Fibroblast of villous mesenchyme (primary cell): Measurements from ENCODE around the gene HIF3A. TPM values are rescaled to one million over a fixed set of nuclear protein-coding genes. Genes with fewer than 3 reads are reported as not detected.
"Not testable (repeated sequence)": the region's sequence is repeated elsewhere in the genome, so short reads cannot be mapped to it uniquely, and the experiment has no call there.

Experiments
- DNase-seq: peaks from one replicate; pipeline ENCODE4 v3.0.0-alpha.2; 2010; ENCODE audit warnings: low read depth
- H3K4me3 ChIP-seq: 2 replicates; pipeline ENCODE4 v1.5.1; 2011; ENCODE audit warnings: low read depth, mild to moderate bottlenecking, low read length
- total RNA-seq: library from RNA; depleted of rRNA; stranded (reverse); fragments of >200 nt; gene quantifications from 2 replicates; pipeline ENCODE4 v1.2.3, GENCODE V29; 2012
- TF ChIP-seq, protein P1 (sequence below): IDR thresholded peaks from 2 replicates; pipeline ENCODE4 v1.5.1; 2012; ENCODE audit warnings: low read depth, mild to moderate bottlenecking, low read length; ENCODE audit not compliant: insufficient read depth

Gene HIF3A
- total RNA-seq, 1 donor: 0.43 TPM

DNA sequence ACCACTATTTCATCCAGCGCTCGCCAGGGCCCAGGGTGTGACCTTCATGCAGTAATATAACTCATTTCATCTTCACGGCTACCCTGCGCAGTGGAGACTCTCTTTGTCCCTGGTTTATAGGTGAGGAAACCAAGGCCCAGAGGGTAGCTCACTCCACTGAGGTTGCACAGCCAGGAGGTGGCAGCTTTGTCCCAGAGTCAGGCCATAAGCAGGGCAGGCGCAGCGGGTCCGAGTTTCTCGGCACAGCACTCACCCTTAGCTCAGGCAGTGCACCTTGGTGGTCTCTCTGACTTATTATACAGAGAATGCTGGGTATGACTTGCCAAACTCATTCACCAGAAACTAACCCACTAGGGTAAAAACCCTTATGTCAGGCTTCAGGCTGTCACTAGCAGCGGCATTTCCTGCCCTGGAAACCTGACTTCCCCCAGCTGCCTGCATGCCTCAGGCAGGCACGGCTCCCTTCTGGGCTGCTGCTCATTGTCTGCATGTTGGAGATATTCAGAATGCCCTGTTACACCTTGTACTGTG, 74.6 kb downstream of the HIF3A start:
- TF ChIP-seq, protein P1, sequence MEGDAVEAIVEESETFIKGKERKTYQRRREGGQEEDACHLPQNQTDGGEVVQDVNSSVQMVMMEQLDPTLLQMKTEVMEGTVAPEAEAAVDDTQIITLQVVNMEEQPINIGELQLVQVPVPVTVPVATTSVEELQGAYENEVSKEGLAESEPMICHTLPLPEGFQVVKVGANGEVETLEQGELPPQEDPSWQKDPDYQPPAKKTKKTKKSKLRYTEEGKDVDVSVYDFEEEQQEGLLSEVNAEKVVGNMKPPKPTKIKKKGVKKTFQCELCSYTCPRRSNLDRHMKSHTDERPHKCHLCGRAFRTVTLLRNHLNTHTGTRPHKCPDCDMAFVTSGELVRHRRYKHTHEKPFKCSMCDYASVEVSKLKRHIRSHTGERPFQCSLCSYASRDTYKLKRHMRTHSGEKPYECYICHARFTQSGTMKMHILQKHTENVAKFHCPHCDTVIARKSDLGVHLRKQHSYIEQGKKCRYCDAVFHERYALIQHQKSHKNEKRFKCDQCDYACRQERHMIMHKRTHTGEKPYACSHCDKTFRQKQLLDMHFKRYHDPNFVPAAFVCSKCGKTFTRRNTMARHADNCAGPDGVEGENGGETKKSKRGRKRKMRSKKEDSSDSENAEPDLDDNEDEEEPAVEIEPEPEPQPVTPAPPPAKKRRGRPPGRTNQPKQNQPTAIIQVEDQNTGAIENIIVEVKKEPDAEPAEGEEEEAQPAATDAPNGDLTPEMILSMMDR: no peak
- DNase-seq: no peak
- no peak overlapping the region for H3K4me3 ChIP-seq

DNA sequence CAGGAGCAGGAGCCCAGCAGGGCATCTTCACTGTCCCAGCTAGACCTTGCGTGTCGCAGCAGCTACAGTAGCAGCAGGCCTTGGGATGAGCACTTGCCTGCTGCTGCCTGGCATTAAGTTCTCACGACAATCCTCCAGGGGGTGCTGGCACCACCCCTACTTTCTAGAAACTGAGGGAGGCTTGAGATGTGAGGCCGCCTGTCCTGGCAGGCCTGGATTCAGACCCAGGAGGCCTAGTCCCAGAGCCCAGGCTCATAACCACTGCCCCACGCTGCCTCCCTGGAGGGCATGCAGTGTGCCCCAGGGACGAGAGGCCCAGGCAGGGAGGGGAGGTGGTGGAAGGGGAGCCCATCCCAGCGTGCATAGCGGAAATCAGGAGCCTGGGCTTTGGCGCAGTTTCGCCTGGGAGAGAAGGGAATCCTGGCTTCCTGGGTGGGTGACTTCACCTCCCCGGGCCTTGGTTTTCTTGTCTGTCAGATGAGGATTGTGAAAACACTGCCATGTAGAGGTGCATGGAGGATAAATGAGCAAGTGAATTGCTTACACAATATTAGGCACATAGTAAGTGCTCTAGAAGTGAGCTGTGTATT, 76.2 kb downstream of the HIF3A start:
- TF ChIP-seq, protein P1: peak; percentile 17
- DNase-seq: no peak
- no peak overlapping the region for H3K4me3 ChIP-seq

DNA sequence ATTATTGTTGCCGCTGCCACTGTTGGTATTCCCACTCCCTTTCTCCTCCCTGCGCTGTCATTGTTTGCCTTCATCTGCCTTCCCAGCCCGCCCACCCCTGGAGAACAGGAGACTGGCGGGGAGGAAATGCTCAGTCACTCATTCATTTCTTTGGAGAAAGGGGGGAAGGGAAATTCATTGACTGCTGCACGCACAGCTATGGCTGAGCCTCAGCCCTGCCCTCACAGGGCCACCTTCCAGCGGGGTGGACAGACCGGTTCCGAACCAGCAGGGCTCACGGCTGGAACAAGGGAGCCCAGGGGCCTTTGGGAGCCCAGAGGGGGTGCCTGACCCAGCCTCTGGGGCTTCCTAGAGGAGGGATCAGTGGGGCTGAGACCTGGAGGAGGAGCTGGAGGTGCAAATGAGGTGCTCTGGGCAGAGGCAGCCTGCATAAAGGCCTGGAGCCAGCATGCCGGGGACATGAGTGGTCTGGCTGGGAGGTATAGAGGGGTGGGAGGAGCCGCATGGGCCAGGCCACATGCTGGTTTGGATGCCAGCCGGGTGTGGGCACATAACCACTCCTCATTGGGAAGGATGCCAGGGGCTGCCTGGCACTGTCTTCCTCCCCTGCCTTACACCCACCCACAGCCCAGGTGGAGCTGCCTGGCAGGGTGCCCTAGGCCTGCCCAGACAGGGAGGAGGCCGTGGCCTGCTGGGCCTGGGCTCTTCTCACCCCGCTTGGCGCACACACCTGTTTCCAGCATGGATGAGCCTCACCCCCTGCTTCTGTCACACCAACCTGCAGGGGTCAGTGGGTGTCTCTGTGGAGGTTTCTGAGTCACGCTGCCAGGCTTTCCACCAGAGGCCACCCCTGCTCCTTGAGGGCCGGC, 76.9 kb downstream of the HIF3A start:
- TF ChIP-seq, protein P1: no peak
- H3K4me3 ChIP-seq: no peak overlapping the region
- DNase-seq: no peak

DNA sequence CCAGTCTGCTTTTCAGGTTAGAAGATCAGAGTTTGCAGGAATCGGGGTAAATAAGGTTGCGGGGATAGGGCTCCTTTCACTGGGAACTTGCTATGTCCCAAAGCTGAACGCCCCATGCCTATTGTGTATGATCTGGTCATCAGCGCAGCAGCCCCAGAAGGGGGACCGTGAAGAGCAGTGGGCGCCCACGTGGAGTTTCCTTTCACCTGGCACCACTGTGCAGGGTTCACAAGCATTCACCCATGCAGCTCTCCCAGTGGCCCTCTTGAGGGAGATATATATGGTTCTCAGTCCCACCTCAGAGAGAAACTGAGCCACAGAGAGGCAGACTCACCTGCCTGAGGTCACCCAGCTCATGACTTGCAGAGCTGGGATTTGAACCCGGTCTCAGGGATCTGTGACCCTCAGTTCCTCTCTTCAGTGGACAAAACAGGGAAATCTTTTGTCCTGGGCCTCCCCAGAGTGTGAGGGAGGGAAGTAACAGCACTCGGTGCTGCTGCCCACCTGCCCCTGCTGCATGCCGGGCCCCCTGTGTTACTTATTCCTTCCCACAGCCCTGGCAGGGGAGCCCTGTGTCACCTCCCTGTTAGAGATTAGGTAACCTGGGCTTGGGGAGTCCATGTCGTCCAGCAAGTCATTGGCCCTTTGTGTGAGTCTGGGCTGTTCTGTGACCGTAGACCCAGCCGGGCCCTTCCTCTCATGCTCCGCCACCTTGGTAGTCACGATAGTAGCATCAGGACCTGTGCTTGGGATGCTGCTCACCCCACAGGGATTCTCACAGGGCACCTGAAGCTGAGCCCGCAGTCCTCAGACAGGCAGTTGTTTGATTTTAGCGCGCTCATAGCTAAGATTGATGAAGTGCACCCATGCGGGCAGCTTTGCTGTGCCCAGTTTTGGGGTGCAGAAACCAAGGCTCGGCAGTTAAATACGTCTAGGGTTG, 78.0 kb downstream of the HIF3A start:
- TF ChIP-seq, protein P1: no peak
- DNase-seq: no peak
- H3K4me3 ChIP-seq: no peak overlapping the region

DNA sequence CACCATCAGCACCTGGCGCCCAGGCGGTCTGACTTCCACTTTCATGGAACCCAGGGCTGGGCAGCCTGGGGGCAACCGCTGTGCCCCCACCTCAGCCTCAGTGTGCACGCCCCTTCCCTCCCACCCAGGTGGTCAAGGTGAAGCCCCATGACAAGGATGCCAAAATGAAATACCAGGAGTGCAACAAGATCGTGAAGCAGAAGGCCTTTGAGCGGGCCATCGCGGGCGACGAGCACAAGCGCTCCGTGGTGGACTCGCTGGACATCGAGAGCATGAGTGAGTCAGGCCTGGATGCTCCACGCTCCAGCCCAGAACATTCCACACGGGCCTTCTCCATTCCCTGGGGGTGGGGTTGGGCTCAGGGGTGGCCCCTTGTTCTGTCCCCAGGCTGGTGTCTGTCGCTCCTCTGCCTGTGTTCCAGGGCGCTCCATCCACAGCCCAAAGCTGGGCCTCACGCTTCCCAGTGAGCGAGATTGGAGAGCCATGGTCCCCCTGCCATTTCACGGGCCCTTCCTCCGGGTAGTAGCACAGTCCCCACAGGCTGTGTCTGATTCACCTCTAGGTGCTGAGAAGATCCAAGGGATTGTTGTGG, 78.7 kb downstream of the HIF3A start:
- not testable (repeated sequence) for DNase-seq, H3K4me3 ChIP-seq

DNA sequence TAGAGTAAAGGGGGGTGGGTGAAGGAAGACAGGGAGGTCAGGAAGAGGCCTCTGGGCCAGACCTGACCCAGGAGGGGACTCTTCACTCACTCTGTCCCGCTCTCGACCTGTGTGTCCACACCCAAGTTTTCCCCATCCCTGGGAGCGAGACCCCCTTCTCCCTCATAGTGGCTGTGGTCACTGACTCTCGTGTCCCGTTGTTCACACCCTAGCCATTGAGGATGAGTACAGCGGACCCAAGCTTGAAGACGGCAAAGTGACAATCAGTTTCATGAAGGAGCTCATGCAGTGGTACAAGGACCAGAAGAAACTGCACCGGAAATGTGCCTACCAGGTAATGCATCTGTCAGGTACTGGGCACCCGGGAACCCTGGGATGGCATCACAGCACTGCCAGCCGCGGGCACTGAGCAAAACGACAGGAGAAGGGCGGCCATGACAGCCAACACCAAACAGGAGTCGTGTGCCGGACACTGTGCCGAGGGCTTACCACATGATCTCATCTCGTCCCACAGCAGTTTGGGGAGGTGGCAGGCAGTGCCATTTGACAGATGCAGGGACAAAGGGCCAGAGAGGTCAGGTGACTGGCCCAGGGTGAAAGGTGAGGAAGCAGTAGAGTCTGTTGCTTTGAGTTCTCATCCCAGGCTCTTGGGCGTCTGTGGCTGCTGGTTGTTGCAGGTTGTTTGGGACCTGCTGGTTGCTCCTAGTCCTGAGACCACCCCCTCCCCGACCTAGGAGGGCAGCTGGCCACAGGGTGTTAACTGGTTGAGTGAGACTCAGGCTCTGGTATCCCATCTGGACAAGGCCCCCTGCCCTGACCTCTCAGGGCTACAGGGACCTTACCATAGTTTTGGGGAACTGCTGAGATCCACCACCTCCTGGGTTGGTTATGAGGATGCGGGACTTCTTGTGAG, 79.7 kb downstream of the HIF3A start:
- no peak overlapping the region for H3K4me3 ChIP-seq
- no peak for DNase-seq
- TF ChIP-seq, protein P1: no peak
